HCT116 (cell line): ENCODE data around the gene CEP41. TPM values are rescaled to one million over a fixed set of nuclear protein-coding genes. Genes with fewer than 3 reads are reported as not detected.
"Not testable (repeated sequence)": the region's sequence is repeated elsewhere in the genome, so short reads cannot be mapped to it uniquely, and the experiment has no call there.

Experiments used
- ATAC-seq: fragments of 200-7000 bp; cut with Tn5 transposase; 2 replicates; pipeline ENCODE4 v1.9.1; 2020; ENCODE audit warnings: mild to moderate bottlenecking, moderate library complexity
- BruUV-seq: library from RNA; stranded (reverse); fragments of 400-500 nt; replicated peaks from 2 replicates; lab custom pipeline; 2021; lab: Mats Ljungman, UMichigan
- CTCF ChIA-PET: fragments of 300-600 bp; sonication (Branson Sonifier 250); formaldehyde crosslinking; loops from one replicate; lab custom pipeline; 2021; ENCODE audit warnings: antibody characterized with exemption; lab: Charles Lee
- POLR2A ChIA-PET: fragments of 300-600, 350-600 bp; sonication (Branson Sonifier 250); formaldehyde crosslinking; loops from one replicate; lab custom pipeline; 2021; ENCODE audit warnings: antibody characterized with exemption; lab: Charles Lee
- RAD21 ChIA-PET, 2 experiments: fragments of 300-600 bp; sonication (Branson Sonifier 250); formaldehyde crosslinking; loops; one replicate each; lab custom pipeline; 2023; ENCODE audit warnings: low total read pairs in 2 of 2; ENCODE audit not compliant: uncharacterized antibody in 2 of 2, unreplicated experiment in 2 of 2, low non-redundant PET in 1 of 2; lab: Charles Lee
- DNase-seq: peaks from one replicate; pipeline ENCODE4 v3.0.0-alpha.2; 2010; ENCODE audit warnings: low read depth, low spot score
- H2AFZ ChIP-seq: fragments of 200-600 bp; shearing (Covaris generic), sonication (generic); 2 replicates; pipeline ENCODE4 v1.6.1; 2017; ENCODE audit warnings: low read depth, mixed run types, mixed read lengths, antibody characterized with exemption, low read length; ENCODE audit not compliant: poor library complexity, severe bottlenecking
- H3K27ac ChIP-seq: 2 replicates; pipeline ENCODE4 v1.5.1; 2012; ENCODE audit warnings: low read depth, low read length
- H3K27me3 ChIP-seq: fragments of 200-600 bp; sonication (generic); 2 replicates; pipeline ENCODE4 v1.6.1; 2016; ENCODE audit warnings: mixed run types, low read length, mixed read lengths; ENCODE audit not compliant: insufficient read depth
- H3K36me3 ChIP-seq, 2 experiments: fragments of 200-500 bp in 1 of 2; fragments of 200-600 bp in 1 of 2; sonication (Bioruptor generic) in 1 of 2; sonication (generic) in 1 of 2; 2 replicates each; pipeline versions ENCODE4 v1.5.1 to v1.6.1; 2014 to 2016; ENCODE audit warnings: low read length in 2 of 2, inconsistent platforms in 1 of 2, mixed read lengths in 1 of 2, mixed run types in 1 of 2; ENCODE audit not compliant: insufficient read depth in 2 of 2, control insufficient read depth in 1 of 2
- H3K4me1 ChIP-seq, 2 experiments: fragments of 200-600 bp in 1 of 2; sonication (generic) in 1 of 2; 2 replicates each; pipeline versions ENCODE4 v1.5.1 to v1.6.1; 2012 to 2017; ENCODE audit warnings: low read length in 2 of 2, inconsistent platforms in 1 of 2, mild to moderate bottlenecking in 1 of 2, mixed read lengths in 1 of 2, mixed run types in 1 of 2, moderate library complexity in 1 of 2; ENCODE audit not compliant: insufficient read depth in 2 of 2, control insufficient read depth in 1 of 2
- H3K4me2 ChIP-seq: fragments of 200-600 bp; sonication (generic); 2 replicates; pipeline ENCODE4 v1.6.1; 2017; ENCODE audit warnings: mixed run types, low read length, mixed read lengths
- H3K4me3 ChIP-seq, 2 experiments: fragments of 200-600 bp in 1 of 2; sonication (generic) in 1 of 2; replicated peaks in 1 of 2; 2 replicates each; pipeline ENCODE4 v1.5.1; 2011 to 2016; ENCODE audit warnings: low read length in 2 of 2, control low read depth in 1 of 2, low read depth in 1 of 2, mild to moderate bottlenecking in 1 of 2, mixed read lengths in 1 of 2, mixed run types in 1 of 2
- H3K79me2 ChIP-seq: fragments of 200-600 bp; sonication (generic); 2 replicates; pipeline ENCODE4 v1.6.1; 2017; ENCODE audit warnings: mild to moderate bottlenecking, mixed run types, low read length, moderate library complexity, mixed read lengths; ENCODE audit not compliant: insufficient read depth
- H3K9ac ChIP-seq: fragments of 200-600 bp; sonication (generic); 2 replicates; pipeline ENCODE4 v1.6.1; 2016; ENCODE audit warnings: low read length, mixed read lengths
- H3K9me2 ChIP-seq: fragments of 200-600 bp; sonication (generic), shearing (Covaris generic); 2 replicates; pipeline ENCODE4 v1.6.1; 2017; ENCODE audit warnings: mixed run types, mild to moderate bottlenecking, moderate library complexity; ENCODE audit not compliant: insufficient read depth
- H3K9me3 ChIP-seq, 2 experiments: fragments of 200-500 bp in 1 of 2; fragments of 200-600 bp in 1 of 2; sonication (Bioruptor generic) in 1 of 2; sonication (generic) in 1 of 2; 2 replicates each; pipeline ENCODE4 v1.6.1; 2014 to 2017; ENCODE audit warnings: low read length in 2 of 2, mixed read lengths in 2 of 2, inconsistent platforms in 1 of 2, low read depth in 1 of 2, mild to moderate bottlenecking in 1 of 2, mixed run types in 1 of 2, moderate library complexity in 1 of 2; ENCODE audit not compliant: control insufficient read depth in 1 of 2, insufficient read depth in 1 of 2
- H4K20me1 ChIP-seq: fragments of 200-600 bp; sonication (generic), shearing (Covaris generic); 2 replicates; pipeline ENCODE4 v1.6.1; 2017; ENCODE audit warnings: mixed run types, mild to moderate bottlenecking, moderate library complexity; ENCODE audit not compliant: insufficient read depth
- CBX3 ChIP-seq: IDR thresholded peaks from 2 replicates; pipeline ENCODE4 v1.6.1; 2012; ENCODE audit warnings: low read depth
- intact Hi-C: fragments of 100-400 bp; cut with micrococcal nuclease; formaldehyde crosslinking; loops from 2 replicates; pipeline ENCODE4 v1.10.0; 2022
- total RNA-seq: library from RNA; stranded (reverse); gene quantifications from one replicate; pipeline ENCODE4 v1.2.1, GENCODE V29; 2021; ENCODE audit not compliant: unreplicated experiment
- TF ChIP-seq, protein P1 (sequence below): IDR thresholded peaks from 2 replicates; pipeline ENCODE4 v1.6.1; 2012; ENCODE audit warnings: low read depth
- TF ChIP-seq, protein P2 (sequence below): IDR thresholded peaks from 2 replicates; pipeline ENCODE4 v1.6.1; 2012

Gene CEP41
- total RNA-seq, 1 experiment from 2014 or later = 13.6 TPM

DNA sequence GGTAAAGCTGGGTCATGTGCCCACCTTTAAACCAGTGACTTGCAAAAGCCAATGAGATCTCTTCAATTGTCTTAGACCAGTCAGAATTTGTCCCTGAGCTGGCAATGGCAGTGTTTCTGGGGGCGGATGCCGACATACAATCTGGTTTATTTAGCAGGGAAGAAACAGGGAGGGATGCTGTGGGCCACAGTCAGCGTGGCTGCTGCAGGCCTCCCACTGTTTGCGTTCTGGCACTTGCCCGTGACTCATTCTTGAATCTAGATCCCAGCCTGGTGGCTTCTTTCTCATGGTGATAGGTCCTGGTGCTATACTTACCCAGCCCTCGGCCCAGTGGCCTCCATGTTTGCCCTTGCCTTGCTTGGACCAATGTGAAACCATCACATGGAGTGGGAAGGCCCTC is 63.6 kb downstream of the CEP41 start:
- no peak overlapping the region for H3K27ac ChIP-seq
- no peak overlapping the region for H3K4me2 ChIP-seq
- no peak overlapping the region for H3K4me3 ChIP-seq
- H3K9ac ChIP-seq = no peak overlapping the region
- ChIA-PET POLR2A (no interaction called here), CTCF (no interaction called here)
- DNase-seq (no peak), ATAC-seq (no peak)
- intact Hi-C loops = no loop called here
- H3K27me3 ChIP-seq = no peaks in the 10 kb centered on the region
- no peaks in the 10 kb centered on the region for H3K9me2 ChIP-seq
- no peak overlapping the region for H2AFZ ChIP-seq
- H4K20me1 ChIP-seq = no peaks in the 10 kb centered on the region
- H3K79me2 ChIP-seq = no peaks in the 10 kb centered on the region
- TF ChIP-seq, protein P1, sequence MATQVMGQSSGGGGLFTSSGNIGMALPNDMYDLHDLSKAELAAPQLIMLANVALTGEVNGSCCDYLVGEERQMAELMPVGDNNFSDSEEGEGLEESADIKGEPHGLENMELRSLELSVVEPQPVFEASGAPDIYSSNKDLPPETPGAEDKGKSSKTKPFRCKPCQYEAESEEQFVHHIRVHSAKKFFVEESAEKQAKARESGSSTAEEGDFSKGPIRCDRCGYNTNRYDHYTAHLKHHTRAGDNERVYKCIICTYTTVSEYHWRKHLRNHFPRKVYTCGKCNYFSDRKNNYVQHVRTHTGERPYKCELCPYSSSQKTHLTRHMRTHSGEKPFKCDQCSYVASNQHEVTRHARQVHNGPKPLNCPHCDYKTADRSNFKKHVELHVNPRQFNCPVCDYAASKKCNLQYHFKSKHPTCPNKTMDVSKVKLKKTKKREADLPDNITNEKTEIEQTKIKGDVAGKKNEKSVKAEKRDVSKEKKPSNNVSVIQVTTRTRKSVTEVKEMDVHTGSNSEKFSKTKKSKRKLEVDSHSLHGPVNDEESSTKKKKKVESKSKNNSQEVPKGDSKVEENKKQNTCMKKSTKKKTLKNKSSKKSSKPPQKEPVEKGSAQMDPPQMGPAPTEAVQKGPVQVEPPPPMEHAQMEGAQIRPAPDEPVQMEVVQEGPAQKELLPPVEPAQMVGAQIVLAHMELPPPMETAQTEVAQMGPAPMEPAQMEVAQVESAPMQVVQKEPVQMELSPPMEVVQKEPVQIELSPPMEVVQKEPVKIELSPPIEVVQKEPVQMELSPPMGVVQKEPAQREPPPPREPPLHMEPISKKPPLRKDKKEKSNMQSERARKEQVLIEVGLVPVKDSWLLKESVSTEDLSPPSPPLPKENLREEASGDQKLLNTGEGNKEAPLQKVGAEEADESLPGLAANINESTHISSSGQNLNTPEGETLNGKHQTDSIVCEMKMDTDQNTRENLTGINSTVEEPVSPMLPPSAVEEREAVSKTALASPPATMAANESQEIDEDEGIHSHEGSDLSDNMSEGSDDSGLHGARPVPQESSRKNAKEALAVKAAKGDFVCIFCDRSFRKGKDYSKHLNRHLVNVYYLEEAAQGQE = no peak
- TF ChIP-seq CBX3 = no peak
- TF ChIP-seq, protein P2, sequence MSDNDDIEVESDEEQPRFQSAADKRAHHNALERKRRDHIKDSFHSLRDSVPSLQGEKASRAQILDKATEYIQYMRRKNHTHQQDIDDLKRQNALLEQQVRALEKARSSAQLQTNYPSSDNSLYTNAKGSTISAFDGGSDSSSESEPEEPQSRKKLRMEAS = no peak
- TF ChIP-seq, all 23 proteins: peak for 0
- RAD21 ChIA-PET = no interaction called here
- BruUV-seq = no TSS peak
- Histone ChIP-seq H3K4me1 (no peaks in the 10 kb centered on the region), H3K9me3 (no peaks in the 10 kb centered on the region), H3K36me3 (no peaks in the 10 kb centered on the region)

- BruUV-seq, RAD21 ChIA-PET: not testable (repeated sequence)
These were observed 64.4 kb downstream of the CEP41 start for GRCh38 chr7:130376461-130376860.

More at GRCh38 chr7:130376461-130376860, 64.4 kb downstream of the CEP41 start:
- CTCF ChIA-PET, DNase-seq, H3K9ac ChIP-seq, H3K27me3 ChIP-seq, H3K9me3 ChIP-seq, H4K20me1 ChIP-seq, H2AFZ ChIP-seq, ATAC-seq, H3K4me3 ChIP-seq, POLR2A ChIA-PET, H3K9me2 ChIP-seq, intact Hi-C loops, H3K27ac ChIP-seq, H3K4me2 ChIP-seq, H3K79me2 ChIP-seq, H3K36me3 ChIP-seq, H3K4me1 ChIP-seq: not testable (repeated sequence)
